HG02571 (cell line): ENCODE measurements around the gene UPK1A.

Experiments
- ATAC-seq: cut with Tn5 transposase; IDR thresholded peaks from one replicate; pipeline ENCODE4 v1.9.1; 2021; ENCODE audit warnings: mild to moderate bottlenecking, moderate library complexity; ENCODE audit not compliant: unreplicated experiment

UPK1A gene

GRCh38 chr19:35666251-35666913 lies at the start of gene UPK1A:
UPK1A (plus strand) TSS chr19:35666517; CDS start chr19:35666813, 296 bp downstream.
- ATAC-seq: no peak

- ATAC-seq: no peak
Observed at GRCh38 chr19:35618857-35619256, 47.5 kb upstream of the UPK1A start.

GRCh38 chr19:35619290-35619923 lies 46.9 kb upstream of the UPK1A start:
- no peak for ATAC-seq

GRCh38 chr19:35620001-35620400 lies 46.3 kb upstream of the UPK1A start:
- no peak for ATAC-seq

- ATAC-seq: no peak
Observed at GRCh38 chr19:35621708-35622107, 44.6 kb upstream of the UPK1A start.

GRCh38 chr19:35622750-35623149 lies 43.6 kb upstream of the UPK1A start:
- ATAC-seq: no peak

GRCh38 chr19:35623327-35624010 lies 42.8 kb upstream of the UPK1A start:
- no peak for ATAC-seq

GRCh38 chr19:35628264-35628564 lies 38.1 kb upstream of the UPK1A start:
- ATAC-seq: no peak

- ATAC-seq: peak; percentile 95
Observed at GRCh38 chr19:35628565-35629331, 37.6 kb upstream of the UPK1A start, which contains the start of gene RBM42. RBM42 (plus strand) TSS chr19:35629036; CDS start chr19:35629154, 118 bp downstream.

GRCh38 chr19:35629332-35629633 lies 37.0 kb upstream of the UPK1A start:
- ATAC-seq: peak; percentile 6

GRCh38 chr19:35633727-35634440 lies 32.4 kb upstream of the UPK1A start:
- no peak for ATAC-seq

GRCh38 chr19:35636651-35637050 lies 29.7 kb upstream of the UPK1A start:
- no peak for ATAC-seq

- ATAC-seq: no peak
Observed at GRCh38 chr19:35637165-35637564, 29.2 kb upstream of the UPK1A start.

- no peak for ATAC-seq
Observed at GRCh38 chr19:35639321-35639639, 27.0 kb upstream of the UPK1A start.

- no peak for ATAC-seq
Observed at GRCh38 chr19:35639863-35640262, 26.5 kb upstream of the UPK1A start.

GRCh38 chr19:35641515-35642151 lies 24.7 kb upstream of the UPK1A start, which contains the start of gene ETV2:
ETV2 (plus strand) TSS chr19:35641745; CDS start chr19:35642461, 716 bp downstream.
- no peak for ATAC-seq

- ATAC-seq: no peak
Observed at GRCh38 chr19:35642312-35642711, 24.0 kb upstream of the UPK1A start.

- no peak for ATAC-seq
Observed at GRCh38 chr19:35642798-35643254, 23.5 kb upstream of the UPK1A start.

GRCh38 chr19:35643255-35644205 lies 22.8 kb upstream of the UPK1A start:
- peak; percentile 38 for ATAC-seq
